Omental fat pad (tissue), 4 donors: ENCODE data around the gene ATRNL1. TPM values are rescaled to one million over a fixed set of nuclear protein-coding genes. Genes with fewer than 3 reads are reported as not detected.
"Not testable (repeated sequence)": the region's sequence is repeated elsewhere in the genome, so short reads cannot be mapped to it uniquely, and the experiment has no call there.

Experiments used
- ATAC-seq: fragments of 150-250 bp; one replicate; pipeline ENCODE4 v1.9.1; 2016; ENCODE audit warnings: mild to moderate bottlenecking, moderate library complexity; ENCODE audit not compliant: low FRiP score
- DNase-seq: peaks from one replicate; pipeline ENCODE4 v3.0.0-alpha.2; 2019; ENCODE audit warnings: low spot score
- CTCF ChIP-seq, 3 donors: fragments of 450-650 bp; IDR thresholded peaks; one replicate each; pipeline ENCODE4 v1.5.1; 2016 to 2017; ENCODE audit warnings: antibody characterized with exemption in 3 of 3, mild to moderate bottlenecking in 3 of 3, moderate library complexity in 2 of 3
- total RNA-seq, 4 donors: library from RNA; depleted of rRNA; stranded (reverse); fragments of >200 nt; gene quantifications; one replicate each; pipeline ENCODE4 v1.1.0, GENCODE V29; 2016

Gene ATRNL1
- total RNA-seq, 4 donors from 2014 or later = 2.5 to 19.0 (median 4.6) TPM

- no peak for TF ChIP-seq CTCF (IDR thresholded peaks at IDR 0.05)
- ATAC-seq (no peak), DNase-seq (no peak)
These were observed 2.6 kb downstream of the ATRNL1 start for GRCh38 chr10:115095758-115096157.

GRCh38 chr10:115103700-115104099 lies 10.5 kb downstream of the ATRNL1 start:
- DNase-seq = no peak
- ATAC-seq = no peak
- TF ChIP-seq CTCF (IDR thresholded peaks at IDR 0.05) = no peak

- ATAC-seq, DNase-seq: not testable (repeated sequence)
These were observed 12.2 kb downstream of the ATRNL1 start for GRCh38 chr10:115105411-115105810.

GRCh38 chr10:115107830-115108229 lies 14.7 kb downstream of the ATRNL1 start:
- no peak for TF ChIP-seq CTCF (IDR thresholded peaks at IDR 0.05)
- DNase-seq = no peak
- ATAC-seq = no peak

- ATAC-seq (no peak), DNase-seq (no peak)
- TF ChIP-seq CTCF (IDR thresholded peaks at IDR 0.05) = no peak
These were observed 24.1 kb downstream of the ATRNL1 start for GRCh38 chr10:115117301-115117700.

- no peak for TF ChIP-seq CTCF (IDR thresholded peaks at IDR 0.05)
- no peak for ATAC-seq
- DNase-seq = no peak
These were observed 25.2 kb downstream of the ATRNL1 start for GRCh38 chr10:115118346-115118745.

GRCh38 chr10:115125505-115125904 lies 32.3 kb downstream of the ATRNL1 start:
- no peak for ATAC-seq
- DNase-seq = no peak
- no peak for TF ChIP-seq CTCF (IDR thresholded peaks at IDR 0.05)

- no peak for TF ChIP-seq CTCF (IDR thresholded peaks at IDR 0.05)
- ATAC-seq = no peak
- no peak for DNase-seq
These were observed 36.6 kb downstream of the ATRNL1 start for GRCh38 chr10:115129752-115130151.
